HG02852 (cell line): ENCODE data around the gene PLEKHM3.

Experiments
- ATAC-seq: cut with Tn5 transposase; IDR thresholded peaks from one replicate; pipeline ENCODE4 v1.9.1; 2021; ENCODE audit warnings: mild to moderate bottlenecking, moderate library complexity; ENCODE audit not compliant: unreplicated experiment

The PLEKHM3 gene

DNA sequence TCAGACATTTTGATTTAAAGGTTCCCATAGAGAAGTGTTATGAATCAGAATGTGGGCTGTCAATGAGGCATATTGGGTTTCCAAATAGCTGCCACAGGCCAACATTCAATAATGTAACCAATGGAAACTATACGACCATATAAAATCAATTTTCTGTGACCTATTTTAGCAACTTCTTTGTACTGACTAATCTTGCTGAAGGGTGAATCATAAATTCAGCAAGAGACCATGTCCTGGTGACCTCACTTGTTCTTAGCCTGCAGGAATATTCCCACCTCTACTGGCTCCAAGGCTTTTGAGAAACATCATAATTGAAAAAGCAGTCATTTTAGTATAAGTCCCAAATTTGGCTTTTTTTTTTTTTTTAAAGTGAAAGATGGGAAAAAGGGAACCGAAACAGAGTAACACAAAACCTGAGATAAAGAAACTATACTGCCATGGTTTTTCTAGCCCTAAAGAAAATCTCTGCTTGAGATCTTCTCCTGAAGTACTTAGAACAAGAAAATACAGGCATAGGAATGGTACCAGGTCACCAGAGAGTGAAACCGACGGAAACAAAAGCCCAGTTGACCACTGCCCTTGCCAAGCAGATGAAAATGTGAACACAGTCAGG, 32.1 kb downstream of the PLEKHM3 start:
- ATAC-seq: peak; percentile 69

DNA sequence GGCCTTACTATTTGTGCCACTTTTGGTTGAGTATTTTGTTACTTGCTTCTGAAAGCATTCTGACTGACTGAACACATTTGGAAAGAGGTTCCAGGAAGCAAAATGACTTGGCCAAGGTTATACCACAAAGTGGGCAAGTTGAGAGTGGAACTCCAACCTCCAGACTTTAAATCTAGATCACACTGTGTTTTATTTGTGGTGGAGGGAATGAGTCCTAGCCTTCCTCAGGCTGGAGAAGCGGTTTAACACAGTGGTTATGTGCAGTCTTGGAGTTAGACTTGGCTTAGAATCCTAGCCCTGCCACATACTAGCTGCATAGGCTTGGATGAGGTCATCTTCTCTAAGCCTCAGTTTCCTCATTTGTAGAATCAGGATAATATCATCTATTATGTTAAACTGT, 33.4 kb downstream of the PLEKHM3 start:
- no peak for ATAC-seq

DNA sequence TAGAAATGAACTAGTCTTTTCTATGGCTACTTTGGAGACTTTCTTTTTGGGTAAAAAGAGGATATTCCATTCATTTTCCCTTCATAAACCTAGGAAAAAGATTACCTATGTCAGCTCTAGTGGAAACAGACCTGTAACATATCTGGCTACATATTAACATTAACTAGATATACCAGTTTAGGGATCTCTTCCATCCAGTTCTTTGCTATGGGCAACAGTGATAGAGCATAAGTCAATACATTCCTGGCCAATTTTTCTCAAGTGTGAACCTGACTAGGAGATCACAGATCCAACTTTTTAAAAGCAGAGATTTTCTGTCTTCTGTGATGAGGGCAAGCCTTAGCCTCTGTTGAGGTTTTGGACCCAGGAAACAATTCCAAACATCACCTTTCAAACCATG, 34.5 kb downstream of the PLEKHM3 start:
- ATAC-seq: no peak

DNA sequence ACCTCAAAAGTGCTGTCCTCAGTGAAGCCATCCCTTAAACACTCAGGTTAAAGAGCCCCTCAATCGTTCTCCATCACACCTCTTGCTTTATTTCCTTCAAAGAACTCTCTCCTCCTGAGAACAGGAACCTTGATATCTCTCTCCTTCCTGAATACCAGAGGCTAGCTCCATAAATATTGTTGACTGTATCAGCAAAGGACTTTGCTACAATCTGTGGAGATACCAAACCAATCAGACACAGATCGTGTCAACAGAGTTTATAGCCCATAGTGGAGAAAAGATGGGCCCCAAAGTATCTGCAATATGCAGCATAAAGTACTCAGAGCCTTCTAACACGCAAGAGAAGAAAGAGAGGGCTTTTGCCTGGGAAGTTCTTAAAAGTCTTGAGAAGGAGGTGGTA, 36.4 kb downstream of the PLEKHM3 start:
- no peak for ATAC-seq

DNA sequence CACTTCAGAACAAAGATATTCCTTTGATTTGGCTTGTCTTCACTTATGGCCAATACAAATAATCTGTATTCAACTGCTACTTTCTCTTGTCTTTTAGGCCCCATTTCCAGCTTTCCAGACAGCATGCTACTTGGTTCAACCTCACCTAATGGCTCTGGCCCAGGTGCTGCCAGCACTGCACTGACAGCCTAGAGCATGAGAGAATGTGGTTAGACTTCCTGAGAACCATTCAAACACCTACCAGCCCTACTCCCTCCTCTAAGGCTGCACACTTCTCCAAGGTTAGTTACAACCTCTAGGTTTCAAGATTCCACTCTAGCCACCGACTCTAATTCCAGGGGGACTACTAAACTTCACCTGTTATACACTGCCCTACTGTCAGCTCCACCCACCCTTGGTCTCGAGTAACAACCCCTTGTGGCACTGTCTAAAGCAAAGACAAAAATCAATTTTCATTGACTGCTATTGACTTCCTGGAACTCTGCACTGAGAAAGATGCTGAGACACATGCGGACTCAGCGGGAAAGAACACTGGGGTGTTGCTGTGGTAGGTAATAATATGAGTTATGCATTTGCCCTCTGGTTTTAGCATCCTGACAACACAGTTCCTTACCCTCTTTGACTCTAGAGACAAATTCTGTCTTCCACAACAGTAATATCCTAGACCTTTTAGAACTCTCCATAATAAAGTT, 38.2 kb downstream of the PLEKHM3 start:
- no peak for ATAC-seq

DNA sequence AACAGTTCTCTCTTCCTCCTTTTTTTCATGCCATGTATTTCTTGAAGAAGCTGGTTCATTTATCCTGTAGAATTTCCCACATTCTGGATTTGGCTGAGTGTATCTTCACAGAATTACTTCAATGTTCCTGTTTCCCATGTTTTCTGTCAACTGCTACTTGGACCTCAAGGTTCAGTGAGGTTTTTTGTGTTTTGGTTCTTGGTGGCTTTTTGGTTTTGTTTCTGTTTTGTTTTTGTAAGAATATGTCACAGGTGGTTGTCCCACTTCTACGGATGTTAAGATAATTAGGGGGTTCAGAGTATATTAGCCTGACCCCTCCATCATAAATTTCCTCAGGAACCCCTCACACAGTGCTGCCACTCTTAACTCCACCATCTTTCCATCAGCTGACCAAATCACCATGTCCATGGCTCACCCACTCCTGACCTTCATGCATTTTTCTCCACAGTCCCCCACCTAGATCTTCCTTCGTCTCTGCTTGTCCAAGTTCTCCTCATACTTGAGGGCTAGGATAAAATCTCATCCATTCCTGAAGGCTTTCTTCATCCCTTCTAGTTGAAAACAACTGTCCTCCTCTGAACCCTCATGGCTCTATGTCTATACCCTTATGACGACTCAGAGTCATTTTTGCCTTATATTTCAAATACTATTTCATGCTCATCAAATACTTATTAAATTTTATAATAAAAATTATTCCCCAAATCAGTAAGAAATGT, 40.4 kb downstream of the PLEKHM3 start:
- no peak for ATAC-seq

DNA sequence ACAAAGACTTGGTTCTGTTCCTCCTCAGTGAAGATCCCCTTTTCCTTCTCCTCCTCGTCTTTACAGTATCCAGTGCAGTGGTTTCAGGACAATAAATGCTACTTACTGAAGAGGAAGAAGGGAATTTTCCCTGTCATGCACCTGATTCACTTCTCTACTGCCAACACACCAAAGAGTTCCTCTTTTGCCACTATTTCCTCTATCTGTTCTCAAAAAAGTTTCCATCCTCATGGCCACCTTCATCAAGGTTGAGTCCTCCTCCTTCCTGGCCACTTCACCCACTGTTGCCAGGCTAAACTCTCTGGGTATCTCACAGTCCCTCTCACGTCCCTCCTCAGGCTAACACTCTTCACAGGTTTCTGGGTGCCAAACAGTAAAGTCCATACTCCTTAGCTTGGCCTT, 41.7 kb downstream of the PLEKHM3 start:
- ATAC-seq: peak; percentile 70

DNA sequence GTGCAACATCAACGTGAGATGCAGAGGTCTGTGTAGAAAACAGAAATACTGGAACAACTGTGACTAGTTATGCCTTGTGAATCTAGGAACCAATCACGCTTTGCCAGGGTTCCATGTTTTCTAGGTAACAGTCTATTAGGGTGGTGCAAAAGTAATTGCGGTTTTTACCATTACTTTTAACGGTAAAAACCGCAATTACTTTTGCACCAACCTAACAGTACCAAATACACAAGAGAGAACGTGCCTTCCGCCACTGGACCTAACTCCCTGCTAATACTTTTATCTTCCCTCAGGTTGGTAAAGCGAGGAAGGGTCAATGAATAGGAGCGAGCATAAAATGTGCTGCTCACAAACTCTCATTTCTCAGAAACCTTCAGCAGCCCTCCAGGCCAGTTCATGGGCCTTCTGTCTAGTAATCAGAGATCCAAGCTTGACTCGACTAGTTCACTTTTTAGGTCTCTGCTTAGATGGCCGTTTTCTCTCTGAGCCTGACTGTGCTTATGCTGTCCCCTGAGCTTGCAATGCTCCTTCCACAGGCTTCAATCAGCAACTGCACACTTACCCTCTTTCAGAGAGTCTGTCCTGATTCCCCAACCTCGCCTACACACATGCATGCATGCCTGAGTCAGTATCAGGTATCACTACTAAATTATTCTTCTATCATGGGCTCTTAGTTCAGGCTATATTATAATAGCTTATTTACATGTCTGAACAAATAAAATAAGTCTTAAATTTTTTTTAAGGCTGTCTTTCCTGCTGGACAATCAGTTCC, 47.0 kb downstream of the PLEKHM3 start:
- ATAC-seq: no peak

DNA sequence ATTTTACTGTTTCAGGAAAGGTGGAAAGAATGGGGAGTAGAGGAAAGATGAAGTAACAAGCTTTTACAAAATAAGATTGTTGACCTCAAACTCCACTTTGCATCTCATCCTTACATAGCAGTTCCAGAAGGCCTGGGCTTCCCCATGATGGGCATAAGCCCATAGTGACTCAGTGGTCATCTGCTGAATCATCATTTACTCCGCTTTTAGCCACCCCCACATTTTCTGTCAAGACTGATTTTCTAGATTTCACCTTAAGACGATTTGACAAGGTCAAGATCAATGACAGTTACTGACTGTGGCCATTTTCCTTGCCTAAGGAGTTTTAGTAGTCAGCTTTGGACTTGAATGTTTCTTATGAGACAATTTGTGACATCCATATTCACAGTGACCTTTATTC, 49.4 kb downstream of the PLEKHM3 start:
- no peak for ATAC-seq

DNA sequence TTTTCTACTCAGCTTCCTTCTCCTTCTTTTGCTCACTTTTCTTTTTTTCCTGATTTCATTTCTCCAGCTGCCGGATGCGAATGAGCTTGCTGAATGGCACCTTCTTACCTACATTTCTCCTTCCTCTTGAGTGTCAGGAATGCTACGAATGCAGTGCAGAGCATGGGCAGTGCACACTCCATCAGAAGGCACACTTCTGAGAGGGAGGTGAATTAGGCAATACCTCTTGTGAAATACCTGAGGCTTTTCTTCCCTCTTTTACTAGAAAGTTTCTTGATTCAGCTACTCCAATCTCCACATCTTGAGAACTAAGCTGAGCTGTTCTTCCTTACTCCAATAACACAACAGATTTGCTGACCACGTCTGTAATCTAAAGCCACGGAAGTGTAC, 51.1 kb downstream of the PLEKHM3 start:
- ATAC-seq: no peak

DNA sequence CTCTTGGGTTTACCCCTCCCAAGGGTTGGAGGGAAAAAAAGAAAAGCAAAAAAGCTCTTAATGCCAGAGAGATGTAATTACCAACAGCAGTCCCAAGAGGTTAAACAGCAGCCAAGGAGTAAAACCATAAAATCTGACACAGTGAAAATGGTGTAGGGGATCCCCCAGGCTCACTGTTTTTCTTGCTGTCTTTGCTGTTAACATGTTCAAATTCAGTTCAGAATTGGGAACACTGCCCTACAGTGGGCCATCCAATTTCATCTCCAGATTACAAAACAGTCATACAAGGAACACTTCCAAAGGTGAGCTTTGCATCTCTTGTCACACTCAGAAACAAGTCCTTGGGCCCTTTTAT, 54.5 kb downstream of the PLEKHM3 start:
- ATAC-seq: no peak

DNA sequence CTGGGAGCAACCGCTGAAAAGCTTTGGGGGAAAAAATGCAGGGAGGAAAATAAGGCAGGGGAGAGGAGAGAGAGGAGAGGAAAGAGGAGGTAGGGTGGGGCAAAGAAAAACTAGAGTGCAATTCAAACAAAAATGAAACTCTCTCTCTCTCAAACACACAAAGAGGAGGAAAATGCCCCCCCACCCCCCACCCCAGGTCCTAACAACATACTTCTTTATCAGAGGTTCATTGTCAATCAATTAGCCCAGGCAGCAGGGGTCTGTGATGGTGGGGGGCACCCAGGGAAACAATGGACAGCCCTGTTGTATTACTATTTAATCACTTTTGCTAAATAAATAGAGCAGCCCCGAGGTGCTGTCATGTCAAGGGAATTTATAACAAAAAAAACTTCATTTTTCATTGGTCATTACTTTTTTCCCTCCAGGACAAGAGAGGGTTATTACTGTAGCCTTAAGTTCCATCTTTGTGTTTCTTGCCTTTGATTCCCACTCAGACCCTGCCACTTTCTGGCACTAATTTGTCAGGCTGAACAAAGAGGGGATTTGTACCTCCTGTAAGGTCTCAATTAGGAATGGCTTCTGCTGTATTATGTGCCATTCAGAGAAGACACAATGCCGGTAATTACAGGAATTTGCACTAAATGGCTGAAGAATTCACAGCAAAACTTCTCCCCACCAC, 55.0 kb downstream of the PLEKHM3 start:
- ATAC-seq: no peak

DNA sequence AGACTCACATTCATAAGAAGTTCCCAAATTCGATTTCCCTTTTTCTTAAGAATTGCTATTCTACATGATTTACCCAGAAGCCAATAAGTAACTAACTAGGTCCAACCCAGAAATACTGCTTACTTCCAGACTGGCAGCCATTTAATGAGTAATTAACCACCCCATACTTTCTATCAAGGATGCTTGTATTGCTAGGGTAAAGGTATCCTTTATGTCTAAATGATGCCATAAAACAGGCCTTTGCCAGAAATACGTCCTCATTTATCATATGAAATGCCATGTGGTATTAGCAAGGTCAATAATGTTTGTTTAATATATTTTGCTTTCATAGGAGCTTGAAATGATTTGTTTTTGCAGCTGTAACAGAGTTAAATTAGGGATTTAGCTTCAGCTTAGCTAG, 56.1 kb downstream of the PLEKHM3 start:
- ATAC-seq: no peak

DNA sequence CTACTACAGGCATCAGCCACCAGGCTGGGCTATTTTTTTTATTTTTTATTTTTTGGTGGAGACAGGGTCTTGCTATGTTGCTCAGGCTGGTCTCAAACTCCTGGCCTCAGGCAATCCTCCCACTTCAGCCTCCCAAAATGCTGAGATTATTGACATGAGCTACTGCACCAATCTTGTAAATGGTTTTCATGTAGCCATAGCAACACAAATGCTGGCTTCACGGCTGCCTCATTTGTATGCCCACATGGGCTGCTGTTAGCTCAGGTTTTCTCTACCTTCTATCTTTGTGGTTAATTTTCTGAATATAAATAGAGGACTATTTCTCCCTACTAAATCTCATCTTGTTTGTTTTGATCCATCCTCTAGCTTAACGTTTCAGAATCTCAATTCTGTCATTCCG, 58.2 kb downstream of the PLEKHM3 start:
- ATAC-seq: no peak

DNA sequence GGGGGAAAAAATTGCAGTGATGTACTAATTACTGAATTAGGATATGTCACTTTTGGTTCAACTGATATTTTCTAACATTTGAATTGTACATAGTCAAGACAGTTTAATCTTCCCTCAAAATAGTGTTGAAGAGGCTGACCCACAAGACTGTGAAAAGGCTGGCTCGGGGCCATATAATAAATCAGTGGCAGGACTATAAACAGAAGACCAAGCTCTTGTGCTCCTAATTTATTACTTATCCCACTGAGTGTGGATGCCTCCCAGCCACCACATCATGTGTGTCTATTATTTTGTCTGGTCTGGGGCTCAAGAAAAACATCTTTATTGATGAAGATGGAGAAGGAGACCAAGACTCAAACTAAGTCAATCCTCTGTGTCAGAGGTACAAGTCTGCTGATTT, 64.4 kb downstream of the PLEKHM3 start:
- ATAC-seq: no peak

DNA sequence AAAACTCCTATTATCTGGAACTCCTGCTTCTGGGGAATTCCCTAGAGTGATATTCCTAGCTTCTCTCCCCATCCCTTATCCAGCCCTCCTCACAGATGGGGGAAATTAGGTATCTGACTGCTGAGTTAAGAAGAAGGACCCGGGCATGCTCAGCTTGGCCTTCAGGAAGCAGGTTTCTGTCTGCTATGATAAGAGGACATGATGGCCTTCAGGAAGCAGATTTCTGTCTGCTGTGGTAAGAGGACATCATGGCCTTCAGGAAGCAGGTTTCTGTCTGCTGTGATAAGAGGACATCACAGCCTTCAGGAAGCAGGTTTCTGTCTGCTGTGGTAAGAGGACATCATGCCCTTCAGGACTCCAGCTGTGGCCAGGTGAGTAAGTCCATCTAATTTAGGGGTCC, 65.2 kb downstream of the PLEKHM3 start:
- no peak for ATAC-seq

DNA sequence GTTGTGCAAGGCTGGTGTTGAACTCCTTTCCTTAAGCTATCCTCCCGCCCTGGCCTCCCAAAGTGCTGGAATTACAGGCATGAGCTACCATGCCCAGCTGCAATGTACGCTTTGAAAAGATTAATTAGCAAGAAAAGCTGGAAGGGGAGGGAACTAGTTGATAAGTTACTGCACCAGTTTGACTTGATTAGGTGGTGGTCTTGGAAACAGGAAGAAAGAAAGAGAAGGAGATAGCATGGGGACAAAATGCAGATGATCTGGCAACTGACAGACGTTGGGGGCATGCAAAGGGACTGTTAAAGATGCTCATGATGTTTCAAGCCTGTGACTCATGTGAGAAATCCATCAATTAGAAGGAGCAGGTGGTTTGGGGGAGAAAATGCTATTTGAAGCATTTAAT, 68.6 kb downstream of the PLEKHM3 start:
- ATAC-seq: no peak

DNA sequence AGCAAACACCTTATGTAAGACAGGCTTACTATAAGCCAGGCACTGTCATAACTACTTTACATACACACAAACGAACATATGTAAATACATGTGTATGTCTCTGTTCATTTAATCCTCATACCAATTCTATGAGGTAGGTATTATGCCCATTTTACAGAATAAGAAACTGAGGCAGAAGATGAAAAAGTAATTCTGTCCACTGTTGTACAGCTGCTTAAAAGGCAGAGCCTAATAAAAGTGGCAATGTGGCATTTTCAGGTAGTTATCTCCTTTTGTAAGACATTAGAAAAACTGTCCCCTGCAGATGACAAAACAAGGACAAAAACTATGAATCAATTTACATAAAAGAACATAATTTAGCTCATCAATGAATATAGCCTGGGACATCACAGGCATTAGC, 69.9 kb downstream of the PLEKHM3 start:
- ATAC-seq: no peak

DNA sequence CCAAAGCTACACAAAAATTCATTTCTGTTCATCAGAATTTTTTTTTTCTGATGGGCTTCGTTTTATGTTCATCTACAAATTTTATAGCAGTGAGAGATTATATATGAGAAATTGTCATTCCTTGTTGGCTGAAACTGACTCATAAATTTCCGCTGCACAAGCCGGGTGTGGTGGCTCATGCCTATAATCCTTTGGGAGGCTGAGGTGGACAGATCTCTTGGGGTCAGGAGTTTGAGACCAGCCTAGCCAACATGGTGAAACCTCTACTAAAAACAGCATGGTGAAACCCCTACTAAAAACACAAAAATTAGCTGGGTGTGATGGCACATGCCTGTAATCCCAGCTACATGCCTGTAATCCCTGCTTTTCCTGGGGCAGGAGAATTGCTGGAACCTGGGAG, 72.0 kb downstream of the PLEKHM3 start:
- ATAC-seq: no peak

DNA sequence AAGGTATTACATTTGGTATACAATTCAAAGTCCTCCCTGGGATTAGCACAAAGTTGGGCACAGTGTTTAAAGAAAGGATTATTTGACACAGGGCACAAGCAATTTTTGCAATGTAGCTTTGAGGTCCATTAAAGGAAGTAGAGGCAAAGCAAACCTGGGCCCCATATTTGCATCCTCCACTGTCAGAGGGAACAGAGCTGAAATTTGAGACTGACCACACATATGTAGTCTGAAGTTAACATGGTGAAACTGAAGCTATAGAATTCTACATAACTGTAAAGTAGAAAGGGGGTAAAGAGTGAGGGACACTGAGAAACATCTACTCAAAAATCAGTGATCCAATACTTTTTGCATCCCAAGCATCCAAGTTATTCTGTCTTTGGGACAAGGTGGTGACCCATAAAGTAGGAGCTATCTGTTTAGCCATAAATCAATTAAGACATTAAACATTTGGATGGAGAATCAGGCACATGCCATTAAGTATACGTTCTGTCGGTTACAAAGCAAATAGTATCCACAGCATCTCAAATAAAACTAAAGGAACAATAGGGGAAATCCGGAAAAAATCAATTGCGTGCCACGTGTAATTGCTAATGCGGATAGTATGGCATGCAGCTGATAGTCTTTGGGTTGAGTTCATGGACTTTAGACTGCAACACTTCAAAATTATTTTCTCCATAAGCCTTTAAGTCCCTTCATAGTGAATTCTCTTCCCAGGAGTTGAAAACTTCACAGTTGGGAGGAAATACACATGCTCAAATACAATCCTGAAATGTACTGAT, 72.6 kb downstream of the PLEKHM3 start:
- ATAC-seq: peak; percentile 64
